DMS 273 treated with DMSO at 0.1 percent for 48 hours (cell line): ENCODE results near the gene OR4D11.
"Not testable (repeated sequence)": the region's sequence is repeated elsewhere in the genome, so short reads cannot be mapped to it uniquely, and the experiment has no call there.

Experiments used
- DNase-seq: peaks from one replicate; lab custom pipeline; 2025; lab: John Stamatoyannopoulos, UW

The OR4D11 gene

GRCh38 chr11:59503276-59503675, at the start of gene OR4D11:
OR4D11 (plus strand) TSS chr11:59503576; CDS start chr11:59503576, 0 bp downstream.
- DNase-seq: no peak

GRCh38 chr11:59456661-59457060, 46.7 kb upstream of the OR4D11 start, which contains the start of gene OR4D6:
OR4D6 (plus strand) TSS chr11:59456961; CDS start chr11:59456961, 0 bp downstream.
- DNase-seq: no peak

GRCh38 chr11:59459916-59460315, 43.5 kb upstream of the OR4D11 start:
- DNase-seq: no peak

- no peak for DNase-seq
Observed at GRCh38 chr11:59463190-59463641, 40.2 kb upstream of the OR4D11 start.

- no peak for DNase-seq
Observed at GRCh38 chr11:59473015-59473414, 30.4 kb upstream of the OR4D11 start, which contains the start of gene OR4D10. OR4D10 (plus strand) TSS chr11:59473315; CDS start chr11:59477430, 4,115 bp downstream.

GRCh38 chr11:59475176-59475575, 28.2 kb upstream of the OR4D11 start:
- no peak for DNase-seq

- no peak for DNase-seq
Observed at GRCh38 chr11:59479906-59480305, 23.5 kb upstream of the OR4D11 start.

- no peak for DNase-seq
Observed at GRCh38 chr11:59480359-59480758, 23.0 kb upstream of the OR4D11 start.

- DNase-seq: no peak
Observed at GRCh38 chr11:59501931-59502330, 1.4 kb upstream of the OR4D11 start.

GRCh38 chr11:59510941-59511589, 7.7 kb downstream of the OR4D11 start, which contains the start of gene OR4D9:
OR4D9 (plus strand) TSS chr11:59511539; CDS start chr11:59514913, 3,374 bp downstream.
- no peak for DNase-seq

GRCh38 chr11:59511675-59512074, 8.3 kb downstream of the OR4D11 start:
- no peak for DNase-seq

GRCh38 chr11:59520139-59520538, 16.8 kb downstream of the OR4D11 start:
- DNase-seq: not testable (repeated sequence)

GRCh38 chr11:59520741-59521140, 17.4 kb downstream of the OR4D11 start:
- DNase-seq: no peak

GRCh38 chr11:59523541-59523940, 20.2 kb downstream of the OR4D11 start:
- no peak for DNase-seq

GRCh38 chr11:59528711-59529110, 25.3 kb downstream of the OR4D11 start:
- no peak for DNase-seq

GRCh38 chr11:59532620-59533019, 29.2 kb downstream of the OR4D11 start:
- DNase-seq: no peak

- no peak for DNase-seq
Observed at GRCh38 chr11:59534676-59535075, 31.3 kb downstream of the OR4D11 start.

- DNase-seq: no peak
Observed at GRCh38 chr11:59542142-59542810, 38.9 kb downstream of the OR4D11 start.

GRCh38 chr11:59543713-59544112, 40.3 kb downstream of the OR4D11 start:
- not testable (repeated sequence) for DNase-seq

- DNase-seq: no peak
Observed at GRCh38 chr11:59544869-59545178, 41.4 kb downstream of the OR4D11 start.

- DNase-seq: no peak
Observed at GRCh38 chr11:59545179-59546020, 42.0 kb downstream of the OR4D11 start.

GRCh38 chr11:59547605-59548308, 44.4 kb downstream of the OR4D11 start:
- DNase-seq: not testable (repeated sequence)
